GM18951 (cell line): ENCODE results near the gene CDK8.

Experiments used
- POLR2A ChIP-seq: IDR thresholded peaks from 4 replicates; pipeline ENCODE4 v1.6.1; 2011; ENCODE audit warnings: mild to moderate bottlenecking; ENCODE audit not compliant: insufficient read length, insufficient read depth; ENCODE audit errors: extremely low read depth
- in situ Hi-C: fragments of 300-500 bp; cut with MboI; formaldehyde crosslinking; loops from one replicate; pipeline ENCODE4 v1.12.0; 2022; ENCODE audit warnings: low sequenced_read_pairs, mixed read lengths, inconsistent platforms; ENCODE audit not compliant: unreplicated experiment

Gene CDK8

GRCh38 chr13:26401578-26402021 lies 147.7 kb downstream of the CDK8 start:
- no peak for TF ChIP-seq POLR2A
- in situ Hi-C loops, result no loop called here

GRCh38 chr13:26406791-26407190 lies 152.9 kb downstream of the CDK8 start:
- no peak for TF ChIP-seq POLR2A
- in situ Hi-C loops, result no loop called here

GRCh38 chr13:26411206-26411605 lies 157.3 kb downstream of the CDK8 start:
- no peak for TF ChIP-seq POLR2A
- in situ Hi-C loops, result no loop called here

GRCh38 chr13:26412263-26412662 lies 158.3 kb downstream of the CDK8 start:
- in situ Hi-C loops, result no loop called here
- TF ChIP-seq POLR2A, result no peak

GRCh38 chr13:26412936-26413716 lies 159.2 kb downstream of the CDK8 start:
- TF ChIP-seq POLR2A, result no peak
- in situ Hi-C loops, result no loop called here

- in situ Hi-C loops, result no loop called here
- no peak for TF ChIP-seq POLR2A
These were observed 166.5 kb downstream of the CDK8 start for GRCh38 chr13:26420282-26420960.

- in situ Hi-C loops, result no loop called here
- no peak for TF ChIP-seq POLR2A
These were observed 168.1 kb downstream of the CDK8 start for GRCh38 chr13:26422036-26422435.

- no peak for TF ChIP-seq POLR2A
- in situ Hi-C loops, result no loop called here
These were observed 169.7 kb downstream of the CDK8 start for GRCh38 chr13:26423629-26424028.

GRCh38 chr13:26424181-26424580 lies 170.3 kb downstream of the CDK8 start:
- no peak for TF ChIP-seq POLR2A
- in situ Hi-C loops, result no loop called here

- in situ Hi-C loops, result no loop called here
- no peak for TF ChIP-seq POLR2A
These were observed 171.8 kb downstream of the CDK8 start for GRCh38 chr13:26425443-26426358.

- no peak for TF ChIP-seq POLR2A
- in situ Hi-C loops, result no loop called here
These were observed 179.8 kb downstream of the CDK8 start for GRCh38 chr13:26433776-26434175.

- TF ChIP-seq POLR2A, result no peak
- in situ Hi-C loops, result no loop called here
These were observed 181.2 kb downstream of the CDK8 start for GRCh38 chr13:26435171-26435570.

- in situ Hi-C loops, result no loop called here
- no peak for TF ChIP-seq POLR2A
These were observed 181.7 kb downstream of the CDK8 start for GRCh38 chr13:26435646-26436045.
